IMR-90 (cell line): Measurements from ENCODE around the gene DUSP3. TPM values are rescaled to one million over a fixed set of nuclear protein-coding genes. Genes with fewer than 3 reads are reported as not detected.

Experiments used
- ATAC-seq: fragments of 200-7000 bp; cut with Tn5 transposase; 2 replicates; pipeline ENCODE4 v1.9.1; 2020; ENCODE audit warnings: low read depth, mild to moderate bottlenecking, moderate library complexity
- BruUV-seq: library from RNA; stranded (reverse); fragments of 400-500 nt; replicated peaks from 2 replicates; lab custom pipeline; 2021; lab: Mats Ljungman, UMichigan
- CTCF ChIA-PET: fragments of 300-600 bp; formaldehyde crosslinking; extraction: SDS; loops from one replicate; lab custom pipeline; 2021; ENCODE audit warnings: antibody characterized with exemption; lab: Yijun Ruan, JAX
- POLR2A ChIA-PET: fragments of 300-600 bp; sonication (Branson Sonifier 250); formaldehyde crosslinking; loops from one replicate; lab custom pipeline; 2022; ENCODE audit warnings: antibody characterized with exemption; ENCODE audit not compliant: unreplicated experiment; lab: Charles Lee
- DNase-seq: peaks from one replicate; pipeline ENCODE4 v3.0.0; 2013
- H2AFZ ChIP-seq: replicated peaks from 2 replicates; pipeline ENCODE3; 2013; ENCODE audit warnings: low read length, mild to moderate bottlenecking; ENCODE audit not compliant: poor library complexity
- H2AK5ac ChIP-seq: 2 replicates; pipeline ENCODE4 v1.6.1; 2013; ENCODE audit warnings: low read depth, low read length, inconsistent platforms
- H2AK9ac ChIP-seq: replicated peaks from 2 replicates; pipeline ENCODE3; 2013; ENCODE audit warnings: mild to moderate bottlenecking, low read depth, low read length, moderate library complexity; ENCODE audit not compliant: poor library complexity
- H2BK120ac ChIP-seq: 2 replicates; pipeline ENCODE4 v1.6.1; 2013; ENCODE audit warnings: low read depth, low read length, inconsistent platforms
- H2BK15ac ChIP-seq: 3 replicates; pipeline ENCODE4 v1.6.1; 2013; ENCODE audit warnings: low read depth, low read length, inconsistent platforms
- H2BK20ac ChIP-seq: 2 replicates; pipeline ENCODE4 v1.6.1; 2013; ENCODE audit warnings: low read depth, mild to moderate bottlenecking, inconsistent platforms, low read length, moderate library complexity
- H2BK5ac ChIP-seq: 2 replicates; pipeline ENCODE4 v1.6.1; 2013; ENCODE audit warnings: mild to moderate bottlenecking, low read depth, low read length, inconsistent platforms; ENCODE audit not compliant: poor library complexity, severe bottlenecking
- H3K14ac ChIP-seq: replicated peaks from 2 replicates; pipeline ENCODE4 v1.6.1; 2013; ENCODE audit warnings: low read depth, low read length, inconsistent platforms
- H3K18ac ChIP-seq: 2 replicates; pipeline ENCODE4 v1.6.1; 2013; ENCODE audit warnings: low read depth, low read length, control low read depth
- H3K23ac ChIP-seq: 2 replicates; pipeline ENCODE4 v1.6.1; 2013; ENCODE audit warnings: low read depth, low read length, inconsistent platforms
- H3K27ac ChIP-seq: 2 replicates; pipeline ENCODE4 v1.5.1; 2013; ENCODE audit warnings: mild to moderate bottlenecking, control low read depth, low read length; ENCODE audit not compliant: insufficient read depth
- H3K27me3 ChIP-seq: 2 replicates; pipeline ENCODE4 v1.6.1; 2013; ENCODE audit warnings: low read length; ENCODE audit not compliant: control insufficient read depth, insufficient read depth
- H3K36me3 ChIP-seq: 2 replicates; pipeline ENCODE4 v1.6.1; 2013; ENCODE audit warnings: low read length, mixed read lengths; ENCODE audit not compliant: control insufficient read depth, insufficient read depth
- H3K4ac ChIP-seq: 2 replicates; pipeline ENCODE4 v1.6.1; 2013; ENCODE audit warnings: low read depth, low read length, inconsistent platforms
- H3K4me1 ChIP-seq: 2 replicates; pipeline ENCODE4 v1.6.1; 2013; ENCODE audit warnings: low read length, mixed read lengths; ENCODE audit not compliant: control insufficient read depth, insufficient read depth
- H3K4me2 ChIP-seq: 2 replicates; pipeline ENCODE4 v1.6.1; 2013; ENCODE audit warnings: low read depth, mild to moderate bottlenecking, control low read depth, low read length, moderate library complexity
- H3K4me3 ChIP-seq: 2 replicates; pipeline ENCODE4 v1.5.1; 2013; ENCODE audit warnings: low read depth, mild to moderate bottlenecking, control low read depth, low read length, moderate library complexity; ENCODE audit not compliant: insufficient read depth
- H3K56ac ChIP-seq: 2 replicates; pipeline ENCODE4 v1.6.1; 2013; ENCODE audit warnings: low read length, inconsistent platforms; ENCODE audit not compliant: insufficient read depth; ENCODE audit errors: extremely low read depth
- H3K79me1 ChIP-seq, 2 experiments: 2 replicates each; pipeline ENCODE4 v1.6.1; 2013; ENCODE audit warnings: low read length in 2 of 2, inconsistent platforms in 1 of 2, low read depth in 1 of 2
- H3K9ac ChIP-seq: 2 replicates; pipeline ENCODE4 v1.6.1; 2013; ENCODE audit warnings: low read depth, low read length, control low read depth
- H3K9me1 ChIP-seq: 2 replicates; pipeline ENCODE4 v1.6.1; 2013; ENCODE audit warnings: low read length, inconsistent platforms; ENCODE audit not compliant: insufficient read depth
- H3K9me3 ChIP-seq: 2 replicates; pipeline ENCODE4 v1.6.1; 2013; ENCODE audit warnings: low read length; ENCODE audit not compliant: control insufficient read depth, insufficient read depth
- H4K20me1 ChIP-seq: 2 replicates; pipeline ENCODE4 v1.6.1; 2013; ENCODE audit warnings: low read length, inconsistent platforms; ENCODE audit not compliant: insufficient read depth
- H4K5ac ChIP-seq: 2 replicates; pipeline ENCODE4 v1.6.1; 2013; ENCODE audit warnings: mild to moderate bottlenecking, low read depth, low read length, control low read depth
- H4K8ac ChIP-seq, 2 experiments: 2 replicates each; pipeline ENCODE4 v1.6.1; 2013; ENCODE audit warnings: low read depth in 2 of 2, low read length in 2 of 2, control low read depth in 1 of 2, inconsistent platforms in 1 of 2
- H4K91ac ChIP-seq: 2 replicates; pipeline ENCODE4 v1.6.1; 2013; ENCODE audit warnings: low read depth, low read length, inconsistent platforms; ENCODE audit not compliant: insufficient read depth
- BHLHE40 ChIP-seq: fragments of 150-350 bp; IDR thresholded peaks from 2 replicates; pipeline ENCODE4 v1.6.1; 2016; ENCODE audit warnings: mild to moderate bottlenecking, low read depth, low read length
- CEBPB ChIP-seq: IDR thresholded peaks from 2 replicates; pipeline ENCODE4 v1.6.1; 2012; ENCODE audit warnings: low read depth, low read length, improper control_type of control experiment
- CHD1 ChIP-seq: IDR thresholded peaks from 2 replicates; pipeline ENCODE4 v1.6.1; 2012; ENCODE audit warnings: low read depth, low read length, improper control_type of control experiment
- FOS ChIP-seq: fragments of 150-350 bp; IDR thresholded peaks from 2 replicates; pipeline ENCODE4 v1.6.1; 2016; ENCODE audit warnings: low read depth, low read length
- MAFK ChIP-seq: IDR thresholded peaks from 2 replicates; pipeline ENCODE4 v1.6.1; 2012; ENCODE audit warnings: low read depth, low read length, improper control_type of control experiment
- MAZ ChIP-seq: IDR thresholded peaks from 2 replicates; pipeline ENCODE4 v1.6.1; 2012; ENCODE audit warnings: low read depth, mild to moderate bottlenecking, low read length, improper control_type of control experiment, moderate library complexity, borderline replicate concordance
- MXI1 ChIP-seq: IDR thresholded peaks from 2 replicates; pipeline ENCODE4 v1.6.1; 2012; ENCODE audit warnings: low read depth, mild to moderate bottlenecking, low read length, moderate library complexity, borderline replicate concordance
- NFE2L2 ChIP-seq: fragments of 150-350 bp; IDR thresholded peaks from 2 replicates; pipeline ENCODE4 v1.6.1; 2016; ENCODE audit warnings: low read depth, mild to moderate bottlenecking, low read length
- POLR2A ChIP-seq: IDR thresholded peaks from 2 replicates; pipeline ENCODE4 v1.6.1; 2012; ENCODE audit warnings: mild to moderate bottlenecking, low read depth, low read length
- RAD21 ChIP-seq: IDR thresholded peaks from 2 replicates; pipeline ENCODE4 v1.6.1; 2012; ENCODE audit warnings: low read length, improper control_type of control experiment
- RCOR1 ChIP-seq: IDR thresholded peaks from 2 replicates; pipeline ENCODE4 v1.6.1; 2012; ENCODE audit warnings: mild to moderate bottlenecking, low read length, improper control_type of control experiment; ENCODE audit not compliant: insufficient replicate concordance
- RFX5 ChIP-seq: IDR thresholded peaks from 2 replicates; pipeline ENCODE4 v1.8.0; 2012; ENCODE audit warnings: low read depth, mild to moderate bottlenecking, low read length, moderate library complexity
- SMC3 ChIP-seq: fragments of 150-350 bp; IDR thresholded peaks from 2 replicates; pipeline ENCODE4 v1.6.1; 2016; ENCODE audit warnings: low read depth, mild to moderate bottlenecking, antibody characterized with exemption, low read length, moderate library complexity
- WGBS, 2 experiments: methylation state at CpG; one replicate each; pipeline versions ENCODE4 v1.1.5 to v1.1.7; 2013; ENCODE audit warnings: missing lambda C conversion rate in 2 of 2; ENCODE audit not compliant: insufficient read length in 1 of 2; ENCODE audit errors: extremely low coverage in 2 of 2; 5-methylcytosine and 5-hydroxymethylcytosine counted together
- dilution Hi-C: fragments of 300-500 bp; cut with HindIII; formaldehyde crosslinking; loops from one replicate; pipeline ENCODE4 v1.14.3; 2018; ENCODE audit warnings: low sequenced_read_pairs; ENCODE audit not compliant: unreplicated experiment
- in situ Hi-C: fragments of 300-500 bp; cut with MboI; formaldehyde crosslinking; loops from 3 replicates; pipeline ENCODE4 v1.14.3; 2019; ENCODE audit warnings: low sequenced_read_pairs, inconsistent platforms, mixed read lengths
- intact Hi-C: fragments of 100-400 bp; cut with micrococcal nuclease; formaldehyde crosslinking; loops from 2 replicates; pipeline ENCODE4 v1.10.0; 2022
- polyA plus RNA-seq, 3 experiments: library from polyadenylated mRNA; depleted of rRNA; stranded (reverse); fragments of >200 nt; gene quantifications; 2 replicates each; pipeline ENCODE4 v1.2.3, GENCODE V29; 2012; ENCODE audit warnings: low replicate concordance in 1 of 3
- total RNA-seq: library from RNA; depleted of rRNA; stranded (reverse); fragments of >200 nt; gene quantifications from 2 replicates; pipeline ENCODE4 v1.2.3, GENCODE V29; 2012
- TF ChIP-seq, protein P1 (sequence below): conservative IDR thresholded peaks from 2 replicates; pipeline ENCODE4 v1.5.1; 2012; ENCODE audit warnings: mild to moderate bottlenecking, low read depth, low read length, improper control_type of control experiment
- TF ChIP-seq, protein P2 (sequence below): fragments of 150-350 bp; IDR thresholded peaks from 2 replicates; pipeline ENCODE4 v1.6.1; 2016; ENCODE audit warnings: low read depth, mild to moderate bottlenecking, low read length, moderate library complexity, borderline replicate concordance
- TF ChIP-seq, protein P3 (sequence below): fragments of 150-350 bp; IDR thresholded peaks from 2 replicates; pipeline ENCODE4 v1.6.1; 2017; ENCODE audit warnings: mild to moderate bottlenecking, antibody characterized with exemption, low read length, low read depth

Gene DUSP3
- total and polyA plus RNA-seq, 2 of the 4 experiments (the other 2 are of a cell fraction), result 33.3 to 40.9 TPM

DNA sequence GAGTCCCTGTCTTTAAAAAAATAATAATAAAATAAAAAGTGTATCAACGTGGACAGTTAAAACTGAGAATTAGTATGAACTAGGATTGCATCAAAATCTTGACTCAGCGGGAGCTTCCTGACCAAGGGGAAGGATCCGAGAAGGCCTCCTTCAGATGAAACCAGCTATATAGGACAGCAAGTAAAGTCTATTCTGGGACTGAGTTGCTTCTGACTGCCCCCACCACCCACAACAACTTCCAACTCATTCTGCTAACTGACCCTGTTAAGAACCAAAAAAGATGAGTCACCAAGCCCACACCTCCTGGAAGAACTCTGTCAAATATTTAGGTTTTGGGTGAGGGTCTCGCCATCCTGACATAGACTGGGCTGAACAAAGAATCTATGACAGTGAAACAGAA lies 29.3 kb upstream of the DUSP3 start:
- ChIA-PET CTCF (no interaction called here), POLR2A (no interaction called here)
- Histone ChIP-seq H4K20me1 (peaks cover 5% of the 10 kb centered on the region; the same call in 1 of the 2 replicates), H3K27ac (no peak overlapping the region), H3K18ac (no peak overlapping the region), H3K14ac (no peak overlapping the region), H3K79me1 (peaks cover 0 to 4% of the 10 kb centered on the region in 2 experiments; a peak in 1 of 4 replicates), H3K56ac (no peak overlapping the region), H3K9ac (no peak overlapping the region), H4K8ac (no peak overlapping the region), H2BK20ac (no peak overlapping the region), H4K91ac (no peak overlapping the region), H3K4ac (no peak overlapping the region), H3K36me3 (peaks cover 14% of the 10 kb centered on the region), H2AK9ac (no peak overlapping the region), H3K4me3 (no peak overlapping the region), H2BK5ac (no peak overlapping the region), H2AFZ (no peak overlapping the region), H3K4me1 (peaks cover 2% of the 10 kb centered on the region; the same call in 1 of the 2 replicates), H2BK120ac (no peak overlapping the region), H2AK5ac (no peak overlapping the region), H4K5ac (no peak overlapping the region), H3K23ac (no peak overlapping the region), H3K27me3 (no peaks in the 10 kb centered on the region), H3K4me2 (no peak overlapping the region), H3K9me1 (0 out of 2 replicates have a peak, but pooled peaks cover 3% of the 10 kb centered on the region), H3K9me3 (no peaks in the 10 kb centered on the region), H2BK15ac (no peak overlapping the region)
- no peak for ATAC-seq
- WGBS, 2 experiments, result no CpG with 5 or more reads among the region's 4 CpGs
- TF ChIP-seq, protein P1, sequence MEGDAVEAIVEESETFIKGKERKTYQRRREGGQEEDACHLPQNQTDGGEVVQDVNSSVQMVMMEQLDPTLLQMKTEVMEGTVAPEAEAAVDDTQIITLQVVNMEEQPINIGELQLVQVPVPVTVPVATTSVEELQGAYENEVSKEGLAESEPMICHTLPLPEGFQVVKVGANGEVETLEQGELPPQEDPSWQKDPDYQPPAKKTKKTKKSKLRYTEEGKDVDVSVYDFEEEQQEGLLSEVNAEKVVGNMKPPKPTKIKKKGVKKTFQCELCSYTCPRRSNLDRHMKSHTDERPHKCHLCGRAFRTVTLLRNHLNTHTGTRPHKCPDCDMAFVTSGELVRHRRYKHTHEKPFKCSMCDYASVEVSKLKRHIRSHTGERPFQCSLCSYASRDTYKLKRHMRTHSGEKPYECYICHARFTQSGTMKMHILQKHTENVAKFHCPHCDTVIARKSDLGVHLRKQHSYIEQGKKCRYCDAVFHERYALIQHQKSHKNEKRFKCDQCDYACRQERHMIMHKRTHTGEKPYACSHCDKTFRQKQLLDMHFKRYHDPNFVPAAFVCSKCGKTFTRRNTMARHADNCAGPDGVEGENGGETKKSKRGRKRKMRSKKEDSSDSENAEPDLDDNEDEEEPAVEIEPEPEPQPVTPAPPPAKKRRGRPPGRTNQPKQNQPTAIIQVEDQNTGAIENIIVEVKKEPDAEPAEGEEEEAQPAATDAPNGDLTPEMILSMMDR, result no peak
- TF ChIP-seq FOS (no peak), BHLHE40 (no peak), SMC3 (no peak), MXI1 (no peak), RFX5 (no peak), RCOR1 (no peak), CEBPB (no peak), NFE2L2 (no peak), RAD21 (no peak), MAZ (no peak), POLR2A (no peak), MAFK (no peak), CHD1 (no peak)
- TF ChIP-seq, protein P2, sequence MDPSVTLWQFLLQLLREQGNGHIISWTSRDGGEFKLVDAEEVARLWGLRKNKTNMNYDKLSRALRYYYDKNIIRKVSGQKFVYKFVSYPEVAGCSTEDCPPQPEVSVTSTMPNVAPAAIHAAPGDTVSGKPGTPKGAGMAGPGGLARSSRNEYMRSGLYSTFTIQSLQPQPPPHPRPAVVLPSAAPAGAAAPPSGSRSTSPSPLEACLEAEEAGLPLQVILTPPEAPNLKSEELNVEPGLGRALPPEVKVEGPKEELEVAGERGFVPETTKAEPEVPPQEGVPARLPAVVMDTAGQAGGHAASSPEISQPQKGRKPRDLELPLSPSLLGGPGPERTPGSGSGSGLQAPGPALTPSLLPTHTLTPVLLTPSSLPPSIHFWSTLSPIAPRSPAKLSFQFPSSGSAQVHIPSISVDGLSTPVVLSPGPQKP, result no peak
- TF ChIP-seq, protein P3, sequence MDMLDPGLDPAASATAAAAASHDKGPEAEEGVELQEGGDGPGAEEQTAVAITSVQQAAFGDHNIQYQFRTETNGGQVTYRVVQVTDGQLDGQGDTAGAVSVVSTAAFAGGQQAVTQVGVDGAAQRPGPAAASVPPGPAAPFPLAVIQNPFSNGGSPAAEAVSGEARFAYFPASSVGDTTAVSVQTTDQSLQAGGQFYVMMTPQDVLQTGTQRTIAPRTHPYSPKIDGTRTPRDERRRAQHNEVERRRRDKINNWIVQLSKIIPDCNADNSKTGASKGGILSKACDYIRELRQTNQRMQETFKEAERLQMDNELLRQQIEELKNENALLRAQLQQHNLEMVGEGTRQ, result no peak
- in situ Hi-C loops, result no loop called here
- dilution Hi-C loops, result no loop called here
- no TSS peak for BruUV-seq
- intact Hi-C loops, result no loop called here
- no peak for DNase-seq
